Measurements from ENCODE around the gene AKAP11. TPM values are rescaled to one million over a fixed set of nuclear protein-coding genes. Genes with fewer than 3 reads are reported as not detected.

The AKAP11 gene
- total and polyA plus RNA-seq, 4 experiments from 2014 or later, result 2.7 to 42.6 (median 22.3) TPM

GRCh38 chr13:42274386-42275097, 2.6 kb downstream of the AKAP11 start:
- Mint-ChIP-seq H3K4me3 (peak overlapping the region; percentile 44 to 96 (median 80)), H3K27ac (peak overlapping the region; percentile 84 to 99 (median 87)), H3K4me1 (peaks cover 50 to 77% (median 62%) of the 10 kb centered on the region in 4 donors), H3K9me3 (no peaks in the 10 kb centered on the region), H3K36me3 (peaks cover 0 to 6% of the 10 kb centered on the region in 2 donors), H3K27me3 (no peaks in the 10 kb centered on the region)
- DNase-seq, result no peak
- POLR2A ChIA-PET (ENCODE audit: partially characterized antibody), result no interaction called here
- H3K9me3 ChIP-seq (ENCODE audit: control insufficient read depth in 1 of 2, low read length in 2 of 2), result no peaks in the 10 kb centered on the region
- no peaks in the 10 kb centered on the region for H3K27me3 ChIP-seq (ENCODE audit: insufficient read depth, low read length)
- H3K4me1 ChIP-seq (ENCODE audit: insufficient read depth, low read length), result peaks cover 77% of the 10 kb centered on the region
- intact Hi-C loops (cut with micrococcal nuclease), result loop anchor here (5.0 to 10.0 kb wide), 7 partner anchors 80 to 1212 kb away; partner anchors contain the start of genes KBTBD6, MTRF1, VWA8 and WBP4
- no peaks in the 10 kb centered on the region for H3K36me3 ChIP-seq (ENCODE audit: insufficient read depth, low read length)
- H3K27ac ChIP-seq (ENCODE audit: low read depth, low read length), result peak overlapping the region; percentile 37
- CTCF ChIA-PET (ENCODE audit: partially characterized antibody), result no interaction called here
- peak overlapping the region in 1 of 2 donors; percentile 12 for H3K4me3 ChIP-seq (ENCODE audit: low read length in 2 of 2)

DNA sequence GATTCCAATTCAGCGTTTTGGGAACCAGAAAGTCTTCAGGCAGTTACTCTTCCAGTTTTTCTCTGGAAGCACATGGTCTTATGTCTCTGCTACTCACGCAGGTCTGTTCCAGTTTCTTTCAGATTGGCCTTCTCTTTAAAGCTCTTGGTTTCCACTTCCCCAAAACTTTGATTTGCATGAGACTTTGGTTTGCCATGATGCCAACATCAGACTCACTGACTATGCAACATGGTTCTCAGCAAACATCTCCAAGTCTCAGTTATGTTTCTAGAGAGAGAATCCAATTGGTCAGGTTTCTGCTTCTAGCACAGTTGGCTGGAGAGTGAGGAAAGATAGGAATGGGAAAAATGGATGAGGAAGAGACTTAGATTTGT, 3.1 kb downstream of the AKAP11 start:
- peak overlapping the region; percentile 62 to 99 (median 92) for H3K27ac Mint-ChIP-seq
- H3K27me3 Mint-ChIP-seq, result no peaks in the 10 kb centered on the region
- POLR2A ChIA-PET (ENCODE audit: partially characterized antibody), result no interaction called here
- no peaks in the 10 kb centered on the region for H3K9me3 Mint-ChIP-seq
- H3K4me1 Mint-ChIP-seq, result peaks cover 50 to 77% (median 62%) of the 10 kb centered on the region in 4 donors
- H3K4me3 ChIP-seq (ENCODE audit: low read length in 2 of 2), result peak overlapping the region in 1 of 2 donors; percentile 12
- H3K27me3 ChIP-seq (ENCODE audit: insufficient read depth, low read length), result no peaks in the 10 kb centered on the region
- CTCF ChIA-PET (ENCODE audit: partially characterized antibody), result no interaction called here
- H3K27ac ChIP-seq (ENCODE audit: low read depth, low read length), result peak overlapping the region; percentile 37
- peaks cover 0 to 6% of the 10 kb centered on the region in 2 donors for H3K36me3 Mint-ChIP-seq
- intact Hi-C loops (cut with micrococcal nuclease), result loop anchor here (10.0 kb wide), 3 partner anchors 80 to 1010 kb away; partner anchors contain the start of genes MTRF1 and VWA8
- peak in 1 of 5 donors; percentile 9 for DNase-seq
- peak overlapping the region in 7 of 8 donors; percentile 18 to 96 (median 75) for H3K4me3 Mint-ChIP-seq
- no peaks in the 10 kb centered on the region for H3K36me3 ChIP-seq (ENCODE audit: insufficient read depth, low read length)
- H3K9me3 ChIP-seq (ENCODE audit: control insufficient read depth in 1 of 2, low read length in 2 of 2), result no peaks in the 10 kb centered on the region
- peaks cover 82% of the 10 kb centered on the region for H3K4me1 ChIP-seq (ENCODE audit: insufficient read depth, low read length)

DNA sequence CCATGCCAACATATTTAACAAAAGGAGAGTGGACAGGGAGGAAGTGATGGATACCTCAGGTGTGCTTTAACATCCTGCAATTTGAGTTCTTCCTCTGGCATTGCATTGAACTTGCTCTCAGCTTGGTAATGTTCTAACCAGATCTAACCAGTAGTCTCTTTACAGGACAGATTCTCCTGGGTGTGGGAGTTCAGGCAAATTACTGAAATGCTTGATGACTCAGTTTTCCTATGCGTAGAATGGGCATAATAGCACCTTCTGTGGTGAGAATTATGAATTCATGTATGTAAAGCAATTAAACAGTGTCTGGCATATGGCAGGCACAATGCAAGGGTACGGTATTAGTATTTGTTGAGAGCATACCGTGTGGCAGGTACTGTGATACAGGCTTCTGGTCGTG, 3.6 kb downstream of the AKAP11 start:
- ChIA-PET POLR2A (ENCODE audit: partially characterized antibody) (no interaction called here), CTCF (ENCODE audit: partially characterized antibody) (no interaction called here)
- Histone ChIP-seq H3K9me3 (ENCODE audit: control insufficient read depth in 1 of 2, low read length in 2 of 2) (no peaks in the 10 kb centered on the region), H3K27ac (ENCODE audit: low read depth, low read length) (peak overlapping the region; percentile 37), H3K36me3 (ENCODE audit: insufficient read depth, low read length) (no peaks in the 10 kb centered on the region), H3K27me3 (ENCODE audit: insufficient read depth, low read length) (no peaks in the 10 kb centered on the region), H3K4me1 (ENCODE audit: insufficient read depth, low read length) (peaks cover 86% of the 10 kb centered on the region), H3K4me3 (ENCODE audit: low read length in 2 of 2) (peak overlapping the region in 1 of 2 donors; percentile 12)
- Mint-ChIP-seq H3K36me3 (peaks cover 0 to 6% of the 10 kb centered on the region in 2 donors), H3K4me3 (peak overlapping the region in 7 of 8 donors; percentile 18 to 96 (median 75)), H3K4me1 (peaks cover 47 to 73% (median 58%) of the 10 kb centered on the region in 4 donors), H3K9me3 (no peaks in the 10 kb centered on the region), H3K27ac (peak overlapping the region; percentile 61 to 99 (median 87)), H3K27me3 (no peaks in the 10 kb centered on the region)
- peak in 1 of 5 donors; percentile 42 for DNase-seq
- intact Hi-C loops (cut with micrococcal nuclease), result loop anchor here (10.0 kb wide), 3 partner anchors 79 to 1011 kb away; partner anchors contain the start of genes MTRF1 and VWA8

DNA sequence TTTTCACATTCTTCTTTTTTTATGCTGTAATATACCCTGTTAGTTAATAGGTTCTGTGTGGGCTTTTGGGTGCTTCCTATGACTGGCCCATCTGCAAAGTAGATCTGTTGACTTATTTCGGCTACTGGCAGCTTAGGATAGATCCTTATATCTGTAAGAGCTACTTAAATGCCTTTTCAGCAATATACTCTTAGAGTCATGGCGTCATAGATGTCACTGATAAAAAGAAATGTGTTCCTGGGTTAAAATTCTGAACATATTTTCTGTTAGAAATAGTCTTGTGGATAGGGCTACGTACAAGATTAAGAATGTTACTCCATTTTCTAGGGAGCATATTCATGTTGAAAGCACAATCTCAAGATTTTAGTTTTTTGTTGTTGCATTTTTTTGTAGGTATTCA, 4.7 kb downstream of the AKAP11 start:
- Mint-ChIP-seq H3K36me3 (peaks cover 0 to 5% of the 10 kb centered on the region in 2 donors), H3K27ac (peak overlapping the region in 5 of 7 donors; percentile 31 to 88 (median 58)), H3K9me3 (no peaks in the 10 kb centered on the region), H3K27me3 (no peaks in the 10 kb centered on the region), H3K4me1 (peaks cover 39 to 61% (median 50%) of the 10 kb centered on the region in 4 donors), H3K4me3 (peak overlapping the region in 6 of 8 donors; percentile 27 to 65 (median 58))
- ChIA-PET POLR2A (ENCODE audit: partially characterized antibody) (no interaction called here), CTCF (ENCODE audit: partially characterized antibody) (no interaction called here)
- intact Hi-C loops (cut with micrococcal nuclease), result loop anchor here (2.0 to 10.0 kb wide), 4 partner anchors 78 to 1012 kb away; partner anchors contain the start of genes MTRF1 and VWA8
- no peak for DNase-seq
- H3K27me3 ChIP-seq (ENCODE audit: insufficient read depth, low read length), result no peaks in the 10 kb centered on the region
- H3K4me1 ChIP-seq (ENCODE audit: insufficient read depth, low read length), result peaks cover 84% of the 10 kb centered on the region
- no peaks in the 10 kb centered on the region for H3K9me3 ChIP-seq (ENCODE audit: control insufficient read depth in 1 of 2, low read length in 2 of 2)
- no peaks in the 10 kb centered on the region for H3K36me3 ChIP-seq (ENCODE audit: insufficient read depth, low read length)
- H3K27ac ChIP-seq (ENCODE audit: low read depth, low read length), result peak overlapping the region; percentile 20
- no peak overlapping the region for H3K4me3 ChIP-seq (ENCODE audit: low read length in 2 of 2)

DNA sequence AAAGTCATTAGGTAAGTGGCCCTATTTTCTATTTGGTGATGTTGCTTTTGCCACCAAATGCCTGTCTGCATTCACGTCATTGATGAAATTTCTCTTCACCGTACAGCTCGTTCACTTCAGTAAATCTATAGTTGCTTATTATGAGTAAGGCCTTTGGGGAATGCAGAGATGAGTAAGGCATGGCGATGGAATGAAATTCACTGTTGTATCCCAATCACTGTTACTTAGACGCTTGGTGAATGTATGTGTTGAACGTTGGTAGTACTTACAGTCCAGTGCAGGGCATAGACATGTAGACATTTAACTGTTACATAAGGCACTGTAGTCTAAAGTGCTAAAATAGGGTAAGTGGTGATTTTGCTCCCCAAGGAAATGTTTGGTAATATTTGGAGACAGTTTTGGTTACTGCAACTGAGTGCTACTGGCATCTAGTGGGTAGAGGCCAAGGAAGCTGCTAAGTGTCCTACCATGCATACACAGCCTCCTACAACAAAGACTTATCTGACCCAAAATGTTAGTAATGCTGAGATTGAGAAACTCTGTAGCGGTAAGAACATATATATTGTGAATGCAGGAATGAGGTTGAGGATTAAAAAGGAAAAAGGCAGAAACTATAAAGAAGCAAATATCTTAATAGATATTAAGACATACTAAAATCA, 5.8 kb downstream of the AKAP11 start:
- Mint-ChIP-seq H3K4me1 (peaks cover 41 to 61% (median 53%) of the 10 kb centered on the region in 4 donors), H3K9me3 (no peaks in the 10 kb centered on the region), H3K27me3 (no peaks in the 10 kb centered on the region), H3K27ac (peak overlapping the region in 6 of 7 donors; percentile 16 to 82 (median 68)), H3K4me3 (peak overlapping the region in 7 of 8 donors; percentile 22 to 65 (median 57)), H3K36me3 (no peaks in the 10 kb centered on the region)
- ChIA-PET POLR2A (ENCODE audit: partially characterized antibody) (no interaction called here), CTCF (ENCODE audit: partially characterized antibody) (no interaction called here)
- H3K4me1 ChIP-seq (ENCODE audit: insufficient read depth, low read length), result peaks cover 85% of the 10 kb centered on the region
- no peak for DNase-seq
- intact Hi-C loops (cut with micrococcal nuclease), result loop anchor here (2.0 to 10.0 kb wide), 4 partner anchors 77 to 1013 kb away; partner anchors contain the start of genes MTRF1 and VWA8
- H3K9me3 ChIP-seq (ENCODE audit: control insufficient read depth in 1 of 2, low read length in 2 of 2), result no peaks in the 10 kb centered on the region
- H3K27me3 ChIP-seq (ENCODE audit: insufficient read depth, low read length), result no peaks in the 10 kb centered on the region
- no peaks in the 10 kb centered on the region for H3K36me3 ChIP-seq (ENCODE audit: insufficient read depth, low read length)
- peak overlapping the region; percentile 22 for H3K27ac ChIP-seq (ENCODE audit: low read depth, low read length)
- no peak overlapping the region for H3K4me3 ChIP-seq (ENCODE audit: low read length in 2 of 2)

DNA sequence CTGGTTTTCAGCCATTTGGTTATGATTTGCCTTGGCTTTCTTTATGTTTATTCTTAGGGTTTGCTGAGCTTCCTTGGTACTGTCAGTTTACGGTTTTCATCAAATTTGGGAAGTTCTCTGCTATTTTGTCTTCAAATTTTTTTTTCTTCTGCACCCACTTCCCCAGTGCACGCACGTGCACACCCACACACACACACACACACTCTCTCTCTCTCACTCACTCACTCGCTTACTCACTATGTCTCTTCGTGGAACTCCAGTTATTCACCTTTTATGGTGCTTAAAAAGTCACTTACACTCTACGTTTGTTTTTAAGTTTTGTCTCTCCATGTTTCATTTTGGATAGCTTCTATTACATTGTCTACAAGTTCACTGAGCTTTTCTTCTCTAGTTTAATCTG, 7.1 kb downstream of the AKAP11 start:
- ChIA-PET CTCF (ENCODE audit: partially characterized antibody) (no interaction called here), POLR2A (ENCODE audit: partially characterized antibody) (no interaction called here)
- no peaks in the 10 kb centered on the region for H3K9me3 ChIP-seq (ENCODE audit: control insufficient read depth in 1 of 2, low read length in 2 of 2)
- Mint-ChIP-seq H3K27me3 (no peaks in the 10 kb centered on the region), H3K27ac (no peak overlapping the region), H3K9me3 (no peaks in the 10 kb centered on the region), H3K36me3 (peaks cover under 1 to 3% of the 10 kb centered on the region in 2 donors), H3K4me3 (no peak overlapping the region), H3K4me1 (peaks cover 39 to 61% (median 52%) of the 10 kb centered on the region in 4 donors)
- intact Hi-C loops (cut with micrococcal nuclease), result loop anchor here (10.0 kb wide), 3 partner anchors 76 to 1014 kb away; partner anchors contain the start of genes MTRF1 and VWA8
- peak in 2 of 5 donors; percentile 20 to 23 for DNase-seq
- H3K27ac ChIP-seq (ENCODE audit: low read depth, low read length), result peak overlapping the region; percentile 22
- peaks cover 82% of the 10 kb centered on the region for H3K4me1 ChIP-seq (ENCODE audit: insufficient read depth, low read length)
- no peaks in the 10 kb centered on the region for H3K27me3 ChIP-seq (ENCODE audit: insufficient read depth, low read length)
- H3K4me3 ChIP-seq (ENCODE audit: low read length in 2 of 2), result no peak overlapping the region
- H3K36me3 ChIP-seq (ENCODE audit: insufficient read depth, low read length), result no peaks in the 10 kb centered on the region

- CTCF ChIA-PET (ENCODE audit: partially characterized antibody), result interaction anchor here (1.2 kb wide), 1 partner anchor 32 kb away, joined by 3 read pairs; no protein-coding TSS in a partner anchor
- DNase-seq, result no peak
- Histone ChIP-seq H3K36me3 (ENCODE audit: insufficient read depth, low read length) (no peaks in the 10 kb centered on the region), H3K4me1 (ENCODE audit: insufficient read depth, low read length) (peaks cover 78% of the 10 kb centered on the region), H3K27ac (ENCODE audit: low read depth, low read length) (no peak overlapping the region), H3K4me3 (ENCODE audit: low read length in 2 of 2) (no peak overlapping the region), H3K9me3 (ENCODE audit: control insufficient read depth in 1 of 2, low read length in 2 of 2) (no peaks in the 10 kb centered on the region), H3K27me3 (ENCODE audit: insufficient read depth, low read length) (no peaks in the 10 kb centered on the region)
- Mint-ChIP-seq H3K27ac (no peak overlapping the region), H3K4me1 (peaks cover 36 to 61% (median 46%) of the 10 kb centered on the region in 4 donors), H3K36me3 (peaks cover 3 to 5% of the 10 kb centered on the region in 2 donors), H3K27me3 (no peaks in the 10 kb centered on the region), H3K9me3 (no peaks in the 10 kb centered on the region), H3K4me3 (no peak overlapping the region)
- POLR2A ChIA-PET (ENCODE audit: partially characterized antibody), result no interaction called here
- intact Hi-C loops (cut with micrococcal nuclease), result loop anchor here (10.0 kb wide), 3 partner anchors 75 to 1015 kb away; partner anchors contain the start of genes MTRF1 and VWA8
Observed at GRCh38 chr13:42279986-42280385, 8.0 kb downstream of the AKAP11 start.
